HG02943 (cell line): ENCODE data around the gene ESPNL.

Experiments
- ATAC-seq: cut with Tn5 transposase; IDR thresholded peaks from one replicate; pipeline ENCODE4 v1.9.1; 2021; ENCODE audit warnings: mild to moderate bottlenecking, low read depth, moderate library complexity; ENCODE audit not compliant: unreplicated experiment

Gene ESPNL

DNA sequence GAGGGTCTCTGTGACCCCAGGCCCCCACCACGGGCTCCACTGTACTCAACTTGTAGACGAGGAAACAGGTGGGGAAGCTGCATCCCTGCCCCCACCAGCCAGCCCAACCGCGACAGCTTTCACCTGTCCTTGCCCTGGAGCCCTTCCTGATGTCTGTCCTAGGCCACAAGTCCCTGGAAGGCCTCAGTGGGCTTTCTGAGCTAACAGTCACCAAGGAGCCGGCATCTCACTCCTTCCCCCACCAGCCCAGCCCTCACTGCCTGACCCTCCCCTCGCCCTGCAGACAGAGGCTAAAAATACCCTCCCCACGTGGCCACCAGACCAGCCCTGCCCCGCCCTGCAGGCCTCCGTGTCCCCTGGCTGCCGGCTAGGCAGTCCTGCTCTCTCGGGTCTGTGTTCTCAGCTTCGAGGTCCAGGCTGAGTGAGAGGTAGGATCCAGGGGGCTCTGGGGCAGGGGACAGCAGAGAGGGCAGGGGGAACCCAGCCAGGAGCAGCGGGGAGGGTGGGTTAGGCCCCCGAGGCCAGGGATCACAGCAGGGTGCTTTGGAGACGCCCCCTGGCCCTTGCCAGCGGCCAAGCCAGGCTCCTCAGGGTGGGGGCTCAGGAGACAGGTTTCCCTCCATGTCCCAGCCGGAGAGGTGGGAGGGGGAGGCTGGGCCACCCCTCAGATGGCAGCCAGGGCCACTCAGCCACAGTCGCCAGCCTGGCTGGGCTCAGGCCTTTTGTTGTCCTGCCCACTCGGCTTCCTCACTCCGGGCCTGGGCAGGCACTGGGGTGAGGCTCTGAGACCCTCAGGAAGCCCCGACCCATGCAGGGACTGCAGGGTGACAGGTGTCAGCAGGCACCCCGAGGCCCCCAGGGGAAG lies 38.4 kb downstream of the ESPNL start, which contains the start of gene KLHL30:
TSS of gene KLHL30 (plus strand) at position 338 of the 865 bp plus-strand sequence. CDS start 2,087 bp downstream, outside the sequence.
- ATAC-seq = no peak

GRCh38 chr2:238139196-238140039 lies 39.3 kb downstream of the ESPNL start:
- ATAC-seq = no peak

DNA sequence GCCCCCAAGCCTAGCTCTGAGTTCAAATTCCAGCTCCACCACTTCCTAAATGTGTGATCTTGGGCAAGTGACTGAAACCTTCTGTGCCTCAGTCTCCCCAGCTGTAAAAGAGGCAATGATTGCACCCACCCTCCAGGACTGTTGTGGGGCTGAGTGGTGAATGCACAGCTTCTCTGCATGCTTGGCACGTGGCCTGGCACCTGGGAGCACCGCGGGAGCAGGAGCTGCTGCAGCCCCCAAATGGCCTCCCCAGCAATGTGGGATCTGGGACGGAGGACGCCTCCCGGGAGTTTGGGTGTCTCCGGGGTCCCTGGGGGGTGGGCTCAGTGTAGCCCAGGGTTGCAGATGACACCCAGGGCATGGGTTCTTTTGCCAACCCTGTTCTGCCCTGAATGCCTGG lies 39.9 kb downstream of the ESPNL start:
- ATAC-seq = no peak

DNA sequence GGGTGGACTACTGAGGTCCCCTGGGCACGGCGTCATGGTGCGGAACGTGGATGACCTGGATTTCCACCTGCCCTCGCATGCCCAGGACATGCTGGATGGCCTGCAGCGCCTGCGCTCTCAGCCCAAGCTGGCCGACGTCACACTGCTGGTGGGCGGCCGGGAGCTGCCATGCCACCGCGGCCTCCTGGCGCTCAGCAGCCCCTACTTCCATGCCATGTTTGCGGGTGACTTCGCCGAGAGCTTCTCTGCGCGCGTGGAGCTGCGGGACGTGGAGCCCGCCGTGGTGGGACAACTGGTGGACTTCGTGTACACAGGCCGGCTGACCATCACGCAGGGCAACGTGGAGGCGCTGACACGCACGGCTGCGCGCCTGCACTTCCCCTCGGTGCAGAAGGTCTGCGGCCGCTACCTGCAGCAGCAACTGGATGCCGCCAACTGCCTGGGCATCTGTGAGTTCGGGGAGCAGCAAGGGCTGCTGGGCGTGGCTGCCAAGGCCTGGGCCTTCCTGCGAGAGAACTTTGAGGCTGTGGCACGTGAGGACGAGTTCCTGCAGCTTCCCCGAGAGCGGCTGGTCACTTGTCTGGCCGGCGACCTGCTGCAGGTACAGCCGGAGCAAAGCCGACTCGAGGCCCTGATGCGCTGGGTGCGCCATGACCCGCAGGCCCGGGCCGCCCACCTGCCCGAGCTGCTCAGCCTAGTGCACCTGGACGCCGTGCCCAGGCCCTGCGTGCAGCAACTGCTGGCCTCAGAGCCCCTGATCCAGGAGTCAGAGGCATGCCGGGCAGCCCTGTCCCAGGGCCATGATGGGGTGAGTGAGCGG lies 40.8 kb downstream of the ESPNL start:
- no peak for ATAC-seq

DNA sequence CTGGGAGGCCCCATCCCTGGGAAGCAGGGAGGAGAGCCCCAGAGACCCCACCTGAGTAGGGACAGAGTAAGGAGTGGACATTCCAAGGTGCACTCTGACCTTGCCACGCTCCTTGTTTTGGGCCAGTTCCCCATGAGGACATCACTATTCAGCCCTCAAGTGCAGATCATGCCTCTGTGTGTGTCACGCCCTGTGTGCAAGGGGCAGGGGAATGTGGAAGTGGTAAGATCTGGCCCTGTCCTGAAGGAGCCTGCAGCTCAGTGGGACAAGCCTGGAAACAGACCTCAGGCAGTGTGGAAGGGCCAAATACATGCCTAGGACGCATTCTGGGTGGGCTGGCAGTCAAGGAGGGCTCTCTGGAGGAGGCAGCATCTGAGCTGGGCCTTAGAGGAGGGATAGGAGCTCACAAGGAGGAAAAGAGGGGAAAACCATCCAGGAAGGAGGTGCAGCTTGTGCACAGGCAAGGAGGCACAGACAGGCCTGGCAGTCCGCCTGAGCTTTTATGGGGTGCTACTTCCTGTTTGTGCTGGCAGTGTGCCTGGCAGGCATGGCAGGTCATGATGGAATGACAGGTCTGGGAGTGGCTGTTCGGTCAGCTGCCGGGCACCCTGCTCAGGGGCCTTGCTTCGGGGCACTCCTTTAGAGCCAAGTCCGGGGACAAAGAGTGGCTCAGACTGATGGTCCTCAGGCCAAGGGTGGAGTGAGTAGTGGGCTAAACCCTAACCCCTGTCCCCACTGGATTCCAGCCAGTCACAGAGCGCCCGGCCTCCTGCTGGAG lies 41.6 kb downstream of the ESPNL start:
- ATAC-seq = no peak

DNA sequence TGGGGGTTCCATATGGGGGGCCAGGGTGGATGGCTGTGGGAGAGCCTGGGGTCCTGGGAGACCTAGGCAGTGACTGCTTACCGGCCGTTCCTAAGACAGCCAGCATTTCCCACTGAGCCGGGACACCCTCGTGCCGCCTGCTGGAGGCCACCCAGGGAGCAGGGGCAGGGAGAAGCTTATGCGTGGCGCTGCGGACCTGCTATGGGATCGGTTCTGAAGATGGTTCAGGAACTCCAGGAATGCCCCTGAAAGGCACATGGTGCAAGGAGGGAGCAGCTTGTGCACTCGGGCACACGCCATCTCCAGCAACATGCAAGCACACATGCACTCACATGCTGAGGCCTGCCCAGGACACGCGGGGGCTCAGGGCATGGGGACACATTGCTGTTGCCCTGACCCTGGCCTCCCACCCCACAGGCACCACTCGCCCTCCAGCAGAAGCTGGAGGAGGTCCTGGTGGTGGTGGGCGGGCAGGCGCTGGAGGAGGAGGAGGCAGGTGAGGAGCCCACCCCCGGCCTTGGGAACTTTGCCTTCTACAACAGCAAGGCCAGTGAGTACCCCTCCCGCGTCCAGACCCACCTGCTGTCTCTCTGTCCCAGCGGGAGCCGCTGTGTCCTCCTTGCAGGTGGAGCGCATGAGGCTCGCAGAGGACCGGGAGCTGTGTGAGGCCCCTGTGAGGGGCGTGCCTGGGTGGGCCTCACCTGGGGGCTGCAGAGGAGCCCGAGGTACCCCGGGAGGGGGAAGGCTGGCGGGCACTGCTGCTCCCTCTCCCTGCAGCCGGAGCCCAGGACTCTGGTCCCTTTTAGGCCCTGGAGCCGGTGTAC lies 42.5 kb downstream of the ESPNL start:
- no peak for ATAC-seq

GRCh38 chr2:238143239-238143951 lies 43.3 kb downstream of the ESPNL start:
- ATAC-seq = no peak

DNA sequence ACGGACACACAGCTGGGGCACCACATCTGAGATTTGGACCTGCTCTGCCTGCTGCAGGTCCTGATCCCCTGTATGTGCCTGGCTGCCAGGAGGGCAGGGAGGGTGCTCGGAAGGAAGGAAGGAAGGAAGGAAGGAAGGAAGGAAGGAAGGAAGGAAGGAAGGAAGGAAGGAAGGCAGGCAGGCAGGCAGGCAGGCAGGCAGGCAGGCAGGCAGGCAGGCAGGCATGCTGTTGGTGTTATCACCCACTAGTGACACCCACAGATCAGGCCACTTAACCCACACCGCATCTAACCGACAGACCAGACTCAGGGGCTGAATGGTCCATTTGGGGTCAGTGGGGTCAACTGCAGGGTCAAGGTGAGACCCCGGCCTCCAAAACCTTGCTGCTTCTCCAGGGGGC lies 44.1 kb downstream of the ESPNL start:
- ATAC-seq = no peak

DNA sequence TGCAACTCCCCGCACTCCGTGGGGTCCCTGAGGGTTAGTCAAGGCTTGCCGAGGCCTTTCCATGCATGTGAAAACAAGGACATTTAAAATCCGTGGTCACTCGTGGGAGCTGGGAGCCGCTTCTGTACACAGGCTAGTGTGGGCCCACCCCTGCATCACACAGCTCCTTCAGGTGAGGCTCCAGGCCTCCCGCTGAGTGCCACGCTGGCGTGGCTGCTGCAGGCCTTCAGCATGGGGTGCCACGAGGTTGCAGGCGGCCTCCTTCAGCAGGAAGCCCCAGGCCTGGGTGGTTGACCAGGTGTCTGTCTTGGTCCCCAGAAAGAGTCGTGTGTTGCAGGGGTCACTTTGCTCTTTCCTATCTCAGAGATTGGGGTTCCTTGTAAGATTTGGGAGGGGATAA lies 44.9 kb downstream of the ESPNL start:
- no peak for ATAC-seq

GRCh38 chr2:238145851-238146250 lies 45.7 kb downstream of the ESPNL start:
- ATAC-seq = no peak

- ATAC-seq = no peak
Measured at GRCh38 chr2:238146884-238147544, 46.9 kb downstream of the ESPNL start.

GRCh38 chr2:238148981-238149380 lies 48.8 kb downstream of the ESPNL start:
- no peak for ATAC-seq

- ATAC-seq = no peak
Measured at GRCh38 chr2:238149841-238150572, 49.9 kb downstream of the ESPNL start.

DNA sequence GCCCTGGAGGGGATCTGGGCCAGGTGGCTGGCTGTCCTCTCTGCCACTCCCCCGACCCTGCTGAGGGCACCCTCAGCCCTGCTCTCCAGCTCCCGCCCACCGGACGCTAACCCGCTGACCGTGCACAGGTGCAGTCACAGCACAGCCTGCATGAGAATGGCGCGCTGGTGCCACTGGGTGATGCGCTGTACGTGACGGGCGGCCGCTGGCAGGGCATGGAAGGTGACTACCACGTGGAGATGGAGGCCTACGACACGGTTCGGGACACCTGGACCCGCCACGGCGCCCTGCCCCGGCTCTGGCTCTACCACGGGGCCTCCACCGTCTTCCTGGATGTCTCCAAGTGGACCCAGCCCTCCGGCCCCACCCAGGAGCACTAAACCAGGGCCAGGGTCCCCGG lies 50.5 kb downstream of the ESPNL start:
- ATAC-seq = no peak

DNA sequence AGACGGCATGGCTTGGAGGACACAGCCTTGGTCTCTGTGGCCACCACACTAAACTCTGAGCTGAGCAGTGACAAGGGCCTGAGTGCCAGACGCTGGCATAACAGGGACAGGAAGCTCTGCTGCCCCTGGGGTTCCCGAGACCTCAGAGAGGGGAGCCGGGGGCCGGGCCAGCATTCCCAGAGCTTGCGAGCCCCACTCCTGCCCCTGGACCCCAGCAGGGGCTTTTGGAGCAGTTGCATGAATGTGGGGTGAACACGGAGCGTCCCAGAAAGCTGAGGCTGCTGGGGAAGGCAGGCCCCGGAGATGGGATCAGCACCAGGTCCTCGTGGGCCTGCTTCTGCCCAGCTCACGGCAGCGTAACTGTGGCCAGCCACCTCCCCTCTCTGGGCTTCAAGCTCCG lies 51.1 kb downstream of the ESPNL start:
- no peak for ATAC-seq

DNA sequence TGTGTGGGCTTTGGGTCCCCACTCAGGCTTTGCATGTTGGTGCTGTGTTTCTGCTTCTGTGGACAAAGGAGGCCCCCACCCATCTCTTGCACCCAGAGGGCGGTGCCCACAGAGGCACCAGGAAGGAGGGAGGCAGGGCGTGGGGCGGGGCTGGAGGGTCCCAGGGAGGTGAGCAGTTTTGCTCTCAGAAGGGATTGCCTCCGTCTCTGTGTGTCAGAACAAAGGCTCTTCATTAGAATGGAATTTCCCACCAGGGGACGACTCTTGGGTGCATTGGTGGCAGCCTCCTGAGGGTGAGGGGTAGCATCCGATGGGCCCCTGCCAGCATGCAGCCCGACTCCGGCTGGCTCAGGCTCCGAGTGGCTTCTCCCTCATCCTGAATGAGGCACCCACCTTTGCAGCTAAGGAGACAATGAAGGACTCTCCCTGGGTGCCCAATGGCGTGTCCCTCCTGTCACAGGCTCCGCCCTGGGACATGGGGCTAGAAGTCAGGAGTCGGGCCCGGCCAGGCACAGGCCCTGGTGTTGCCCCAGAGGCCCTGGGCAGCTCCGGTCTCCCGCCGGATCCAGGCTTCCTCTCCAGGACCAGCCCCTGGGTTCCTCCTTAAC lies 51.6 kb downstream of the ESPNL start:
- ATAC-seq = no peak
